Measurements from ENCODE around the gene BDKRB2. TPM values are rescaled to one million over a fixed set of nuclear protein-coding genes. Genes with fewer than 3 reads are reported as not detected.

Gene BDKRB2
- total and polyA plus RNA-seq, 2 of the 4 experiments (the other 2 are of a cell fraction) = 60.9 to 73.1 TPM

DNA sequence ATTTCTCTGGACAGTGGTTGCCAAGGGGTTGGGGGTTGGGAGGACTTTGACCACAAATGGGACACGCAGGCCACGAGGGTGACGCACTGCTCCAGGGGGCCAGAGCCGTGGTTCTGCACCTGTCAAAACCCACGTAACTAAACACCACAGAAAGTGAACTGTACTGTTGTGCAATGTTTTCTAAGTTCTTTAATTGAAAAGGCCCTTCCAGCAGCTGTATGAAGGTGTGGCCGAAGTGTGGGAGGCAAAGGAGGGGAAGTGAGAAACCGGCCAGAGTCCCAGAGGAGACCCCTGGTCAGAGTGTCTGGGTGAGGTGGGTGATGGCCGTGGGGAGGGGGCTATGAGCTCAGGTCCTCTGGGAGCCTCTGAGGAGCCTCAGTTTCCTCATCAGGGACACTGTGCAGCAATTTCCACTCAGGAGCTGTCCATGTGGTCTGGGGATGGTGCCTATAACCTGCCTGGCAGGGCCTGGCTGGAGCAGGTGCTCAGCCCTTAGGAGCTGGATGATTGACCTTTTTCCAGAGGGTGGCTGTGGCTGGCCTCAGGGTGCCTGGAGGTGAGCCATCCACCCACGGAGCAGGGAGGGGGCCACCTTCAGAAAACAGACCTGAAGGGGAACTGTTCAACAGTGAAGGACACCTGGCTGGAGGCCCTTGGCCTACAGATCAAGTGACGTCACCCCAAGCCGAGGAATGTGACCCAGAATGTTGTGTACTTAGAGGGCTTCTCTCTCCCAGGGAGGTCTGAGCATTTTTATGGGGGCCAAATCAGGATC, 9.8 kb upstream of the BDKRB2 start:
- H2AK9ac ChIP-seq (replicated peaks; ENCODE audit: low read depth, low read length, poor library complexity) = peak overlapping the region; percentile 72
- H2AK5ac ChIP-seq (ENCODE audit: low read depth, low read length) = no peak overlapping the region; the same call in 1 of the 2 replicates
- H4K5ac ChIP-seq (ENCODE audit: low read depth, low read length) = no peak overlapping the region
- no peak for ATAC-seq (ENCODE audit: low read depth)
- intact Hi-C loops (cut with micrococcal nuclease) = no loop called here
- H3K23ac ChIP-seq (ENCODE audit: low read depth, low read length) = no peak overlapping the region
- H3K9ac ChIP-seq (ENCODE audit: low read depth, low read length) = no peak overlapping the region
- H3K27ac ChIP-seq (ENCODE audit: insufficient read depth, low read length) = no peak overlapping the region
- no TSS peak for BruUV-seq (replicated peaks)
- H2AFZ ChIP-seq (replicated peaks; ENCODE audit: low read length, poor library complexity) = peak overlapping the region; percentile 43
- dilution Hi-C loops (cut with HindIII; ENCODE audit: low sequenced_read_pairs, unreplicated experiment) = no loop called here
- no peak overlapping the region; the same call in 1 of the 2 replicates for H3K4ac ChIP-seq (ENCODE audit: low read depth, low read length)
- peak; percentile 76 for TF ChIP-seq CEBPB (IDR thresholded peaks at IDR 0.05; ENCODE audit: low read depth, low read length)
- TF ChIP-seq, protein P1, sequence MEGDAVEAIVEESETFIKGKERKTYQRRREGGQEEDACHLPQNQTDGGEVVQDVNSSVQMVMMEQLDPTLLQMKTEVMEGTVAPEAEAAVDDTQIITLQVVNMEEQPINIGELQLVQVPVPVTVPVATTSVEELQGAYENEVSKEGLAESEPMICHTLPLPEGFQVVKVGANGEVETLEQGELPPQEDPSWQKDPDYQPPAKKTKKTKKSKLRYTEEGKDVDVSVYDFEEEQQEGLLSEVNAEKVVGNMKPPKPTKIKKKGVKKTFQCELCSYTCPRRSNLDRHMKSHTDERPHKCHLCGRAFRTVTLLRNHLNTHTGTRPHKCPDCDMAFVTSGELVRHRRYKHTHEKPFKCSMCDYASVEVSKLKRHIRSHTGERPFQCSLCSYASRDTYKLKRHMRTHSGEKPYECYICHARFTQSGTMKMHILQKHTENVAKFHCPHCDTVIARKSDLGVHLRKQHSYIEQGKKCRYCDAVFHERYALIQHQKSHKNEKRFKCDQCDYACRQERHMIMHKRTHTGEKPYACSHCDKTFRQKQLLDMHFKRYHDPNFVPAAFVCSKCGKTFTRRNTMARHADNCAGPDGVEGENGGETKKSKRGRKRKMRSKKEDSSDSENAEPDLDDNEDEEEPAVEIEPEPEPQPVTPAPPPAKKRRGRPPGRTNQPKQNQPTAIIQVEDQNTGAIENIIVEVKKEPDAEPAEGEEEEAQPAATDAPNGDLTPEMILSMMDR (conservative IDR thresholded peaks at IDR 0.05; ENCODE audit: low read depth, low read length) = no peak
- no peaks in the 10 kb centered on the region for H3K9me3 ChIP-seq (ENCODE audit: control insufficient read depth, insufficient read depth, low read length)
- 77% methylated on average over 4 of the region's 11 CpGs; no CpG with 5 or more reads in 1 of the 2 experiments for WGBS, 2 experiments (ENCODE audit: extremely low coverage in 2 of 2, insufficient read length in 1 of 2)
- no peak overlapping the region for H4K91ac ChIP-seq (ENCODE audit: insufficient read depth, low read depth, low read length)
- no peak overlapping the region for H3K4me2 ChIP-seq (ENCODE audit: low read depth, low read length)
- in situ Hi-C loops (cut with MboI; ENCODE audit: low sequenced_read_pairs) = no loop called here
- H4K20me1 ChIP-seq (ENCODE audit: insufficient read depth, low read length) = no peaks in the 10 kb centered on the region
- H2BK15ac ChIP-seq (ENCODE audit: low read depth, low read length) = no peak overlapping the region
- H2BK20ac ChIP-seq (ENCODE audit: low read depth, low read length) = no peak overlapping the region
- no peak overlapping the region for H3K14ac ChIP-seq (replicated peaks; ENCODE audit: low read depth, low read length)
- peaks cover 5% of the 10 kb centered on the region for H3K9me1 ChIP-seq (ENCODE audit: insufficient read depth, low read length)
- no peak overlapping the region for H2BK5ac ChIP-seq (ENCODE audit: low read depth, low read length, poor library complexity, severe bottlenecking)
- H3K56ac ChIP-seq (ENCODE audit: extremely low read depth, insufficient read depth, low read length) = no peak overlapping the region
- H3K4me1 ChIP-seq (ENCODE audit: control insufficient read depth, insufficient read depth, low read length) = peaks cover 7% of the 10 kb centered on the region
- H3K79me1 ChIP-seq (ENCODE audit: low read depth in 1 of 2, low read length in 2 of 2) = no peaks in the 10 kb centered on the region
- no peaks in the 10 kb centered on the region for H3K36me3 ChIP-seq (ENCODE audit: control insufficient read depth, insufficient read depth, low read length)
- no peak for DNase-seq
- POLR2A ChIA-PET (ENCODE audit: unreplicated experiment) = interaction anchor here (0.5 kb wide), 1 partner anchor 35 kb away, joined by 8 read pairs; no protein-coding TSS in a partner anchor
- H4K8ac ChIP-seq (ENCODE audit: low read depth in 2 of 2, low read length in 2 of 2) = no peak overlapping the region
- no peak overlapping the region for H3K4me3 ChIP-seq (ENCODE audit: insufficient read depth, low read depth, low read length)
- no peaks in the 10 kb centered on the region for H3K27me3 ChIP-seq (ENCODE audit: control insufficient read depth, insufficient read depth, low read length)
- H3K18ac ChIP-seq (ENCODE audit: low read depth, low read length) = no peak overlapping the region
- no peak overlapping the region for H2BK120ac ChIP-seq (ENCODE audit: low read depth, low read length)
- CTCF ChIA-PET = no interaction called here

Data from IMR-90 (cell line).